ENCODE data around the gene SCO2.

SCO2 gene

DNA sequence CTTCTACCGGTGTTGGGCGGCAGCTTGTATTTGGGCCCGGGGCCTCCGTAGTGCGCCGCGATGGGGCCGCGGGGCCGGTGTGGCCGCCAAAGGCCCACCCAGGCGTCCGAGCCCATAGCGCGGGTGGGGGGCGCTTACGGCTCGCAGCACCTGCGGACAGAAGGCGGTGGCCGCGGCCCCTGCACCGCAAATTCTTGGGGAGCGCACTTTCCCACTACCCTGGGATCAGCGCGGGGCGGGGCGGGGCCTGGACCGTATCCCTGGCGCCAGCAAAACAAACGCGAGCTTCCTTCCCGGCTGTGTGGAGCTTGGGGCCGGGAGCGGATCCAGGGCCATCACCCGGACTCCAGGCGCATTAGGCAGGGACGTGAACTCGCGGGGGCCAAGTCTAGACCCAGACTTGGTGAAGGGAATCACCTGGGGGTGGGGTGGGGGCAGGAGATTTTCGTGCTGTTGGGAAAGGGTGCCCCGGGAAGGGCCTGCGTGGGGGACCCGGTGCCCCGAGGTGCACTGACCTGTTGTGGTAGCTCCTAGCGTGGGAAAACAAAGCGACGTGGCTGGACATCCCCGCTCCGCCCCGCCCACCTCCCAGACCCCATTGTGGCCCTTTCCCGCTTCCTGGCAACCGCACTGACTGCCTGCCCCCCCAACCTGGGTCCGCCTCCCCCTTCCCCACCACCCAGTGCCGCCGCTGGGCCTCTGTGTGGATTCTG, 6.7 kb upstream of the SCO2 start:
- DNase-seq (ENCODE audit: low spot score), result no peak

- DNase-seq (ENCODE audit: low spot score), result peak; percentile 71
Measured at GRCh38 chr22:50531546-50531961, 6.2 kb upstream of the SCO2 start.

GRCh38 chr22:50530877-50531545, 5.6 kb upstream of the SCO2 start:
- DNase-seq (ENCODE audit: low spot score), result peak; percentile 90

DNA sequence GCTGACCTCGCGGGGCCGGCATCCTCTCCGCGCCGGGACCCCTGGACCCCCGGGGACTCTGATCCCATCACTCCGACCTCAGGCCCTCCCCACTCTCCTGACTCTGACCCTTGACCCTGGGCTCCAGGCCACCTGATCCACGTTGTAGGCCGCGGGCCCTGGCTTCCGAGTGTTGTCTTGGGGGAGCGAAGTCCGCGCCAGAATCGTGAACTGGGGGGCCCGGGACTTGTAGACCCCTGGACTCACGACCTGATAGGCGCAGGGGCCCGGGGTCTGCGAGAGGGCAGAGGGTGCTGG, 5.1 kb upstream of the SCO2 start:
- DNase-seq (ENCODE audit: low spot score), result no peak

DNA sequence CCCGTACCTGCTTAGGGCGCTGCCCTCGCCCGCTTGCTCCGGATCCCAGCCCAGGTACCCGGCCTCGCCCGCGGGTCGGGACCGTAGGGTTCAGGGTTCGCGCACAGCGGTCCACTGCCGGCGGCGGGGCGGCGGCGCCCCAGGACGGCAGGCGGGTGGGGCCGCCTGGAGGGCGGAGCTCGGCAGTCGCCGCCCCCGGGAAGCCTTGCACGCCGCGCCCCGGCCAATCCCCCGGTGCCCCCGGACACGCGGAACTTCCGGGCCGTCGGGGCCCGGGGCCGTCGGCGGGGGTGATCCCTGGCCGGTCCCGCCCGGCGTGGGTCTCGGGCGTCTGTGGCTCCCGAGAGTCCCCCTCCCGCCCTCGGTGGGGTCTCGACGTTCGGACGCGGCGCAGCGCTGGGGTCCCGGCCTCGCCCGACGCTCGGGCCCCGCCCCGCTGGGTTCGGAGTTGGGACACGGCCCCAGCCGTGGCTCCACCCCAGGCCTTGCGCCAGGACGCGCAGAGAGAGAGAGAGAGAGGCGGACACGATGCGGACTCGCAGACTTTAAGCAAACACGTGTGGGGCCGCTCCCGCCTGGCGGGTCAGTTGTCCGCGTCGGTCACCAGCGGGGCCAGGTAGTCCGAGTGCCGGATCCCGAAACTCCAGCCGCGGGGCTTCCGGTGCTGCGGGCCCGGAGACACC, 4.6 kb upstream of the SCO2 start, which contains the start of gene TYMP:
TSS of gene TYMP (minus strand) at position 116 of the 683 bp plus-strand sequence. CDS start 303 bp downstream, outside the sequence.
- peak; percentile 78 for DNase-seq (ENCODE audit: low spot score)

DNA sequence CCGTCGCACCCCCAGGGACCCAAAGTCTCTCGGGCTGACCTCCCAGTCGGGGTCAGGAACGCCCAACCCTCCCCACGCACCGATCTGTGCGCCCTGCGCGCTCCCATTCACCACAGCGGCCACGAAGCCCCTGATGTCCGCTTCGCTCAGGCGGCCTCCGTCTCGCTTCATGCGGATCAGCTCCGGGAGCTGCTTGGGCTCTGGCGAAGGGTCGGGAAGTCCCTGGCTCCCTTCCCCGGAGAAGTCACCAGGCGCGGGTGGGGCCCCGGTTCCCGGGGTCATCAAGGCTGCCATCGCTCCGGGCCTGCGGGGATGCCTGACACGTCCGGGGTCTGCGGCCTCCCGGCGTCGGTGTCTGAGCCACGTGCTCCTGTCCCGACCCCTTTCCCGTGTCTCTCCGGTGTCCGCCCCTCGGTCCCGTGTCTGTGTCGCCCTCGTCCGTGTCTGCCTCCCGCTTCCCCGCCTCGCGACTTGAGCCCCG, 4.1 kb upstream of the SCO2 start:
- no peak for DNase-seq (ENCODE audit: low spot score)

GRCh38 chr22:50528682-50529415, 3.5 kb upstream of the SCO2 start:
- DNase-seq (ENCODE audit: low spot score), result no peak

GRCh38 chr22:50527921-50528681, 2.7 kb upstream of the SCO2 start:
- DNase-seq (ENCODE audit: low spot score), result no peak

- DNase-seq (ENCODE audit: low spot score), result peak; percentile 70
Measured at GRCh38 chr22:50526834-50527801, 1.7 kb upstream of the SCO2 start.

GRCh38 chr22:50526108-50526833, 873 bp upstream of the SCO2 start:
- DNase-seq (ENCODE audit: low spot score), result peak; percentile 88

- no peak for DNase-seq (ENCODE audit: low spot score)
Measured at GRCh38 chr22:50525858-50526107, 385 bp upstream of the SCO2 start.

DNA sequence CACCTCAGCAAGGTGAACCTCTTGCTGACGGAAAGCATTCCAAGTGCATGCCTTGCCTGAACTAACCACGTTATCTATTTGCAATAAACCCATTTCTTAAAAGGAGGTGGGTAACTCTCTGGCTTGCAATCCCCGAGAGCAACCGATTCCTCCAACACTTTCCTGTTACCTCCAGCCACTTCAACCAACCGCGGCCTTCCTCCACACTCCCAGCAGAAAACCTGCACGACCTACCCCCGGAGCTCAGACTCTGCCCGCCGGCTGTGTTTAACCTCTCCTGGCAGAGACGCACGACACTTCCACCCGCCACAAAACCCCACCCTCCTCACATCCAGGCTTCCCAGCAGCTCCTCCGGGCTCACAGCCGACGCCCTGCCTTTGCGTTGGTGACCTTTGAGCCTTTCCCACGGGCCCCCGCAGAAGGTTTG, 708 bp downstream of the SCO2 start:
- DNase-seq (ENCODE audit: low spot score), result no peak

- no peak for DNase-seq (ENCODE audit: low spot score)
Measured at GRCh38 chr22:50523806-50524675, 1.4 kb downstream of the SCO2 start.

- no peak for DNase-seq (ENCODE audit: low spot score)
Measured at GRCh38 chr22:50523458-50523805, 2.0 kb downstream of the SCO2 start.

DNA sequence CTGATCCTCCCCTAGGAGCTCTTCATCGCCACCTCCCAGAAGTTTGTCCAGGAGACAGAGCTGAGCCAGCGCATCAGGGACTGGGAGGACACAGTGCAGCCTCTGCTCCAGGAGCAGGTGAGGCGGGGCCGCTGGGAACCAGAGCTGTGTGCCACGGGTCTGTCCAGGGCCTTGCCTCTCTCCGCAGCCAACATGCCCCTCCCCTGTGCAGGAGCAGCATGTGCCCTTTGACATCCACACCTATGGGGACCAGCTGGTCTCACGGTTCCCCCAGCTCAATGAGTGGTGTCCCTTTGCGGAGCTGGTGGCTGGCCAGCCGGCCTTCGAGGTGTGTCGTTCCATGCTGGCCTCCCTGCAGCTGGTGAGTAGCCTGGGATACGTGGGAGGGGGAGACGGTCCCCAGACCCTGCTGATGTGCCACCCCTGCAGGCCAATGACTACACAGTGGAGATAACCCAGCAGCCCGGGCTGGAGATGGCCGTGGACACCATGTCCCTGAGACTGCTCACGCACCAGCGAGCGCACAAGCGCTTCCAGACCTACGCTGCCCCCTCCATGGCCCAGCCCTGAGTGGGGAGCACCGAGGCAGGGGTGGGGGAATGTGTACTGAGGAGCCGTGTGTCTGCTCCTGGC, 2.5 kb downstream of the SCO2 start:
- DNase-seq (ENCODE audit: low spot score), result no peak

DNA sequence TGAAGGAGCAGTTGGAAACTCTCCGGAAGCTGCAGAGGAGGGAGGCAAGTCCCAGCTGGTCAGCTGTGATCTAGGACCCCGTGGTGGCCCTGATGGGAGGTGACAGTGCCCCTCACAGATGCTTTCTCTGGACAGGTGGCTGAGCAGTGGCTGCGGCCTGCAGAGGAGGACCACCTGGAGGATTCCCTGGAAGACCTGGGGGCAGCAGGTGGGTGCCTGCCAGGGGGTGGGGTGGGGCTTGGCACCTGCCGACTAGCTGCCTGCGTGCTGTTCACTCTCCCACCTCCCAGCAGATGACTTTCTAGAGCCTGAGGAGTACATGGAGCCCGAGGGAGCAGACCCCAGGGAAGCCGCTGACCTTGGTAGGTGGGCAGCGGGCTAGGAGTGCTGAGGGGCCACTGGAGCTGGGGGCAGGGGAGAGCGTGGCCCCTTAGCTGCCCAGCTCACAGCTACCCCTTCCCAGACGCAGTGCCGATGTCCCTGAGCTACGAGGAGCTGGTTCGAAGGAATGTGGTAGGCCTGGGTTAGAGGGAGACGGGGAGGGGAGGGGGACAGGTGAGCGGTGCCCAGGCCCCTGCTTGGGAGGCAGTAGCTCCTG, 3.1 kb downstream of the SCO2 start:
- no peak for DNase-seq (ENCODE audit: low spot score)

DNA sequence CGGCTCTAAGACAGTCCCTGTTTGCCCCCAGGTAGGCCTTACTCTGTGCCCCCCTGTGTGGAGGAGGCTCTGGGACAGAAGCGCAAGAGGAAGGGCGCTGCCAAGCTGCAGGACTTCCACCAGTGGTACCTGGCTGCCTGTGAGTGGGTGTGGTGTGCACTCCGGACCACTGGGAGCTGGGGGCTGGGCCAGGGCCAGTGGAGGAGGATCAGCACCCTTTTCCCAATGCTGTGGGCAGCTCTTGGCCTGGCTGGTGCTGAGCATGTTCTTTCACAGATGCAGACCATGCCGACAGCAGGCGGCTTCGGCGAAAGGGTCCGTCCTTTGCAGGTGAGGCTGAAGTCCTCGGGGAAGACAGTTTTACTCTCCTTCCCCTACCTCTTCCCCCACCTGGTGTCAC, 3.7 kb downstream of the SCO2 start:
- DNase-seq (ENCODE audit: low spot score), result no peak

GRCh38 chr22:50520826-50521453, 4.5 kb downstream of the SCO2 start:
- no peak for DNase-seq (ENCODE audit: low spot score)
